ENCODE measurements around the gene CLSTN2. TPM values are rescaled to one million over a fixed set of nuclear protein-coding genes. Genes with fewer than 3 reads are reported as not detected.

CLSTN2 gene
- total RNA-seq, 1 donor from 2014 or later = not detected

DNA sequence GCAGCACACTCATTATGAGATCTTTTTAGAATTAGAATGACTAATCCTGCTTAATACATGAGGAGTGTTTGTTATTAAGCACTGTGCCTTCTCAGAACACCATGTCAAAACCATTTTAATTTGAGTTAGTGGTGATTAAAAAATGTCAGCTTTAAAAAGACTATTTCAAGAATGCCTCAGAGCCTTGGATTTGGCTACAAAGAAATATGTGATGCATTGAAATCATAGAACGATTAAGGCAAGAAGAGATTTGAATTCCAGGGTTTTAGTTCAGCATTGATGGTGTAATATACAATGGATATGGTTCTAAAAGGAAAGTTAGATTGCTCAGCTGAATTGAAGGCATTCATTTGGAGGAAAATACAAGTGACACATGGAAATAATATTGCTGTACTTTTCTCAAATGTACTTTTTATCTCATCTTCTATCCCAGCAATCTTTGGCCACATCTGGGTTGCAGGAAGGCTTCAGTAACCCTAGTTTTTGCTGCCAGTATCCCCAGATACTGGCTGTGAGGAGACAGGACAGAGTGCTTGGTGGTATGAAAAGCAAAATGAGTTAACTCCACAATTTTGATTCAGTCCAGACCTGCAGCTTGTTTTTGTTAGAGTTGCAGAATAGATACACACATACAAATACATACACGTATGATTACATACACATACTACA is 303.8 kb downstream of the CLSTN2 start:
- intact Hi-C loops (cut with micrococcal nuclease) = no loop called here
- ChIA-PET POLR2A (no interaction called here), CTCF (no interaction called here)
- Mint-ChIP-seq H3K27me3 (peaks cover 2% of the 10 kb centered on the region), H3K9me3 (no peaks in the 10 kb centered on the region), H3K4me1 (no peaks in the 10 kb centered on the region), H3K4me3 (no peak overlapping the region), H3K27ac (no peak overlapping the region), H3K36me3 (ENCODE audit: low read depth) (no peaks in the 10 kb centered on the region)
- DNase-seq = no peak
- ATAC-seq (ENCODE audit: low read depth) = no peak
- TF ChIP-seq, protein P1, sequence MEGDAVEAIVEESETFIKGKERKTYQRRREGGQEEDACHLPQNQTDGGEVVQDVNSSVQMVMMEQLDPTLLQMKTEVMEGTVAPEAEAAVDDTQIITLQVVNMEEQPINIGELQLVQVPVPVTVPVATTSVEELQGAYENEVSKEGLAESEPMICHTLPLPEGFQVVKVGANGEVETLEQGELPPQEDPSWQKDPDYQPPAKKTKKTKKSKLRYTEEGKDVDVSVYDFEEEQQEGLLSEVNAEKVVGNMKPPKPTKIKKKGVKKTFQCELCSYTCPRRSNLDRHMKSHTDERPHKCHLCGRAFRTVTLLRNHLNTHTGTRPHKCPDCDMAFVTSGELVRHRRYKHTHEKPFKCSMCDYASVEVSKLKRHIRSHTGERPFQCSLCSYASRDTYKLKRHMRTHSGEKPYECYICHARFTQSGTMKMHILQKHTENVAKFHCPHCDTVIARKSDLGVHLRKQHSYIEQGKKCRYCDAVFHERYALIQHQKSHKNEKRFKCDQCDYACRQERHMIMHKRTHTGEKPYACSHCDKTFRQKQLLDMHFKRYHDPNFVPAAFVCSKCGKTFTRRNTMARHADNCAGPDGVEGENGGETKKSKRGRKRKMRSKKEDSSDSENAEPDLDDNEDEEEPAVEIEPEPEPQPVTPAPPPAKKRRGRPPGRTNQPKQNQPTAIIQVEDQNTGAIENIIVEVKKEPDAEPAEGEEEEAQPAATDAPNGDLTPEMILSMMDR (IDR thresholded peaks at IDR 0.05) = no peak

DNA sequence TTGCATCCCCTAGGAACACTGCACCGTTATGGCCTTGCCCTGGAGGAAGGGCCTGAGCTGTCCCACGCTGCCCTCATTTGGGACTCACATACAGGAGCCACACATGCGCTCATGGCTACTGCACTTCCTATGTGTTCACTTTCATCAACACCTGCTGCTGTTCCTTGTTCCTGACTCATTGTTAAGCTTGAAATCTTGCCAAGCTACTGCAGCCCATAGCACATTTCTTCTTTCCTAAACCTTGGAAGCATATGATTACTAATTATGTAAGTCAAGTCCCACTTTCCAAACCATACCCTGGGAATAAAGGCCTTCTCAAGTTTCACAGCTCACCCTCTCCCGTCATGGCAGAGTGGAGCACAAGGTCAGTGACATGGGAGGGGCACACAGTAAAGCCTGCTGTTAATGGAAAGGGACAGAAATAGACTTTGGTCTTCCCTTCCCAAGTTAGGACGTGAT is 307.9 kb downstream of the CLSTN2 start:
- ChIA-PET POLR2A (no interaction called here), CTCF (no interaction called here)
- intact Hi-C loops (cut with micrococcal nuclease) = no loop called here
- ATAC-seq (ENCODE audit: low read depth) (no peak), DNase-seq (no peak)
- no peaks in the 10 kb centered on the region for H3K9me3 Mint-ChIP-seq
- TF ChIP-seq, protein P1 (IDR thresholded peaks at IDR 0.05) = no peak
- H3K27ac Mint-ChIP-seq = no peak overlapping the region
- no peaks in the 10 kb centered on the region for H3K36me3 Mint-ChIP-seq (ENCODE audit: low read depth)
- H3K27me3 Mint-ChIP-seq = no peaks in the 10 kb centered on the region
- H3K4me1 Mint-ChIP-seq = no peaks in the 10 kb centered on the region
- no peak overlapping the region for H3K4me3 Mint-ChIP-seq

DNA sequence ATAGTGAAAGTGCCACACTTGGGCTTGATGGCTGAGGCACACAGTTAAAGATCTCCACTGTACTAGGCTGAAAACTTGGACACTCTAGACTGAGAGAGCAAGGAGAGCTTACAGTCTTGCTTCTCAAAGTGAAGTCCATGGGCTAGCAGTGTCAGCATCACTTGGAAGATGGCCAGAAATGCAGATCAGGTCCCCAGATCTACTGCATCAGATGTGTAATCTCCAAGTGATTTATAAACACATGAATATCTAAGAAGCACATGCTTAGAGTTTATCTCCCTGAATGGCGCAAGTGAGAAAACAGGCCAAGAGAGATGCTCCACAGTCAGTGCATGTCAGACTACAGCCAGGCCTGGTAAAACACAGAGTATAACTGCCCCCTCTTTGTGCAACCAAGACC is 308.6 kb downstream of the CLSTN2 start:
- TF ChIP-seq, protein P1 (IDR thresholded peaks at IDR 0.05) = no peak
- ATAC-seq (ENCODE audit: low read depth) (no peak), DNase-seq (no peak)
- CTCF ChIA-PET = no interaction called here
- POLR2A ChIA-PET = no interaction called here
- Mint-ChIP-seq H3K4me1 (no peaks in the 10 kb centered on the region), H3K9me3 (no peaks in the 10 kb centered on the region), H3K36me3 (ENCODE audit: low read depth) (no peaks in the 10 kb centered on the region), H3K27me3 (no peaks in the 10 kb centered on the region), H3K27ac (no peak overlapping the region), H3K4me3 (no peak overlapping the region)
- intact Hi-C loops (cut with micrococcal nuclease) = no loop called here

DNA sequence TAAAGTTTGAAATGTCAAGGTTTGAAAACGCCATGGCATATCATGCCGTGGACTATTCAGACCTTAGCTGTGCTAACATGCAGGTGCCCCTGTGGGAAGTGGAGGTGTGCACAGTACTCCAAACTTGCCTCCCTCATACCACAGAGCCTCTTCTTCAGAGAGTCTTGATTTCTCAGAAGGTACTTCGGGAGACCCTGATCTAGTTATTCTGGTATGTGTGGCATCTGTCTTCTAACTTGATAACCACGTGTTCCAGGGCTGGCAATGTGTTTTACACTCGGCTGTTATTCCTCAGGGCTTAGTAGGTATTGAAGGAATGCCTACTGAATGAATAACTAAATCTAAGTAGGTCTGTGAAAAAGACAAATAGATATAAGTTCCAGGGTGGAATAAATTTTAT is 309.9 kb downstream of the CLSTN2 start:
- DNase-seq = no peak
- TF ChIP-seq, protein P1 (IDR thresholded peaks at IDR 0.05) = no peak
- H3K36me3 Mint-ChIP-seq (ENCODE audit: low read depth) = no peaks in the 10 kb centered on the region

DNA sequence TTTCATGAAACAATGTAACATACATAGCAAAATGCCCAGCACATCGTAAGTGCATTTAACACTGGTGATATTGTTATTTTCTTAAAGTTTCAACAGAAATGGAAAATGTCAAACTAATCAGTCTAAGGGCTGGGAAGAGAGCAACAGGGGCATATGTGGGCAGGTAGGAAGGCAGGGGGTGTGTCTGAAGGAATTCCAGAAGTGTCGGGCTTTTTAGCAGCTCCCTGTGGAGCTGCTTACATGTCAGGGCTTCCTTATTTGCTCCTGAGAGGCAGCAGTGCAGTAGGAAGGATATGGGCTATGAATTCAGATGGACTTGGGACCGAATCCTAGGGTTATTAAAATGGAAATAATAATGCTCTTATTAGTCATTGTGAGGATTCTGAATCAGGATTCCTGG is 311.6 kb downstream of the CLSTN2 start:
- no peaks in the 10 kb centered on the region for H3K36me3 Mint-ChIP-seq (ENCODE audit: low read depth)
- H3K27me3 Mint-ChIP-seq = peaks cover 1% of the 10 kb centered on the region
- ATAC-seq (ENCODE audit: low read depth) (no peak), DNase-seq (no peak)
- TF ChIP-seq, protein P1 (IDR thresholded peaks at IDR 0.05) = no peak
- H3K27ac Mint-ChIP-seq = no peak overlapping the region
- no peaks in the 10 kb centered on the region for H3K9me3 Mint-ChIP-seq
- CTCF ChIA-PET = no interaction called here
- H3K4me1 Mint-ChIP-seq = no peaks in the 10 kb centered on the region
- POLR2A ChIA-PET = no interaction called here
- H3K4me3 Mint-ChIP-seq = no peak overlapping the region
- intact Hi-C loops (cut with micrococcal nuclease) = no loop called here

More for the DNA sequence above, 309.9 kb downstream of the CLSTN2 start:
- intact Hi-C loops (cut with micrococcal nuclease) = no loop called here
- ChIA-PET POLR2A (no interaction called here), CTCF (no interaction called here)
- Mint-ChIP-seq H3K4me3 (no peak overlapping the region), H3K27me3 (no peaks in the 10 kb centered on the region), H3K27ac (no peak overlapping the region), H3K4me1 (no peaks in the 10 kb centered on the region), H3K9me3 (no peaks in the 10 kb centered on the region)
- ATAC-seq (ENCODE audit: low read depth) = no peak

Measured in activated B cell treated with CpG ODN at 0.5 μM for 24 hours (primary cell).